Smooth muscle cell of the brain vasculature (primary cell): Measurements from ENCODE around the gene SPECC1.

Source experiments
- DNase-seq: peaks from one replicate; pipeline ENCODE4 v3.0.0-alpha.2; 2012; ENCODE audit warnings: low read depth, low spot score

SPECC1 gene

GRCh38 chr17:20271011-20271610 lies 262.0 kb downstream of the SPECC1 start:
- no peak for DNase-seq

- DNase-seq: no peak
These were observed 264.8 kb downstream of the SPECC1 start for GRCh38 chr17:20273741-20274500.

GRCh38 chr17:20275653-20276052 lies 266.5 kb downstream of the SPECC1 start:
- DNase-seq: no peak

GRCh38 chr17:20276421-20276820 lies 267.3 kb downstream of the SPECC1 start:
- DNase-seq: no peak

GRCh38 chr17:20278805-20279204 lies 269.6 kb downstream of the SPECC1 start:
- no peak for DNase-seq

GRCh38 chr17:20279631-20280030 lies 270.5 kb downstream of the SPECC1 start:
- DNase-seq: no peak

GRCh38 chr17:20280051-20280450 lies 270.9 kb downstream of the SPECC1 start:
- DNase-seq: no peak

- DNase-seq: no peak
These were observed 271.7 kb downstream of the SPECC1 start for GRCh38 chr17:20280851-20281250.

GRCh38 chr17:20281860-20282259 lies 272.7 kb downstream of the SPECC1 start:
- no peak for DNase-seq

GRCh38 chr17:20282526-20283308 lies 273.6 kb downstream of the SPECC1 start:
- no peak for DNase-seq

- no peak for DNase-seq
These were observed 274.9 kb downstream of the SPECC1 start for GRCh38 chr17:20284022-20284421.

- DNase-seq: peak; percentile 40
These were observed 275.6 kb downstream of the SPECC1 start for GRCh38 chr17:20284570-20285295.

- DNase-seq: no peak
These were observed 280.8 kb downstream of the SPECC1 start for GRCh38 chr17:20289984-20290383.

GRCh38 chr17:20291853-20292252 lies 282.7 kb downstream of the SPECC1 start:
- no peak for DNase-seq

- no peak for DNase-seq
These were observed 284.3 kb downstream of the SPECC1 start for GRCh38 chr17:20293501-20293900.

- no peak for DNase-seq
These were observed 285.0 kb downstream of the SPECC1 start for GRCh38 chr17:20294120-20294519.

- no peak for DNase-seq
These were observed 289.9 kb downstream of the SPECC1 start for GRCh38 chr17:20299013-20299412.

GRCh38 chr17:20300436-20300934 lies 291.3 kb downstream of the SPECC1 start:
- DNase-seq: no peak

GRCh38 chr17:20302246-20302917 lies 293.2 kb downstream of the SPECC1 start:
- DNase-seq: no peak

GRCh38 chr17:20304961-20305360 lies 295.8 kb downstream of the SPECC1 start:
- no peak for DNase-seq

GRCh38 chr17:20306924-20307323 lies 297.8 kb downstream of the SPECC1 start:
- DNase-seq: no peak
